ENCODE measurements around the gene ZNF827. TPM values are rescaled to one million over a fixed set of nuclear protein-coding genes. Genes with fewer than 3 reads are reported as not detected.

The ZNF827 gene
- total and polyA plus RNA-seq, 7 donors, result 1.8 to 37.7 (median 11.3) TPM

- TF ChIP-seq EP300 (IDR thresholded peaks at IDR 0.05) (no peak), CTCF (IDR thresholded peaks at IDR 0.05) (no peak), POLR2A (IDR thresholded peaks at IDR 0.05) (no peak), POLR2AphosphoS5 (IDR thresholded peaks at IDR 0.05) (no peak)
- WGBS, 2 donors, result 89 to 91% methylated on average over 11 of the region's 11 CpGs
- DNase-seq, result no peak
- H3K4me3 ChIP-seq, result no peak overlapping the region
- peaks cover 0 to 6% (median 0%) of the 10 kb centered on the region in 4 donors for H3K36me3 ChIP-seq
- H3K27me3 ChIP-seq, result no peaks in the 10 kb centered on the region
- no peaks in the 10 kb centered on the region for H3K9me3 ChIP-seq
- no peaks in the 10 kb centered on the region for H3K4me1 ChIP-seq
- H3K27ac ChIP-seq, result no peak overlapping the region
- intact Hi-C loops (cut with DNase I), result no loop called here
Measured at GRCh38 chr4:145827885-145828284, 110.7 kb downstream of the ZNF827 start.

- 97% methylated on average over 7 of the region's 7 CpGs for WGBS, 2 donors
- Histone ChIP-seq H3K27me3 (no peaks in the 10 kb centered on the region), H3K27ac (no peak overlapping the region), H3K4me3 (no peak overlapping the region), H3K9me3 (no peaks in the 10 kb centered on the region), H3K36me3 (peaks cover 0 to 6% (median 0%) of the 10 kb centered on the region in 4 donors), H3K4me1 (peaks cover 0 to 25% (median 11%) of the 10 kb centered on the region in 4 donors)
- DNase-seq, result no peak
- TF ChIP-seq POLR2AphosphoS5 (IDR thresholded peaks at IDR 0.05) (no peak), EP300 (IDR thresholded peaks at IDR 0.05) (no peak), POLR2A (IDR thresholded peaks at IDR 0.05) (no peak), CTCF (IDR thresholded peaks at IDR 0.05) (no peak)
- intact Hi-C loops (cut with DNase I), result no loop called here
Measured at GRCh38 chr4:145825255-145825654, 113.4 kb downstream of the ZNF827 start.

- Histone ChIP-seq H3K4me3 (no peak overlapping the region), H3K4me1 (peaks cover 0 to 33% (median 19%) of the 10 kb centered on the region in 4 donors), H3K9me3 (no peaks in the 10 kb centered on the region), H3K36me3 (peaks cover 0 to 6% (median 0%) of the 10 kb centered on the region in 4 donors), H3K27me3 (no peaks in the 10 kb centered on the region), H3K27ac (no peak overlapping the region)
- no peak for DNase-seq
- intact Hi-C loops (cut with DNase I), result no loop called here
- WGBS, 2 donors, result 89 to 95% methylated on average over 3 of the region's 3 CpGs
- TF ChIP-seq CTCF (IDR thresholded peaks at IDR 0.05), result no peak
- TF ChIP-seq EP300 (IDR thresholded peaks at IDR 0.05), result no peak
- TF ChIP-seq POLR2AphosphoS5 (IDR thresholded peaks at IDR 0.05), result no peak
- TF ChIP-seq POLR2A (IDR thresholded peaks at IDR 0.05), result no peak
Measured at GRCh38 chr4:145824463-145824862, 114.2 kb downstream of the ZNF827 start.

- H3K4me3 ChIP-seq, result no peak overlapping the region
- H3K27ac ChIP-seq, result no peak overlapping the region
- intact Hi-C loops (cut with DNase I), result no loop called here
- no peak for DNase-seq
- no peaks in the 10 kb centered on the region for H3K9me3 ChIP-seq
- 76 to 94% methylated on average over 4 of the region's 4 CpGs for WGBS, 2 donors
- no peak for TF ChIP-seq POLR2A (IDR thresholded peaks at IDR 0.05)
- TF ChIP-seq POLR2AphosphoS5 (IDR thresholded peaks at IDR 0.05), result no peak
- no peak for TF ChIP-seq CTCF (IDR thresholded peaks at IDR 0.05)
- no peak for TF ChIP-seq EP300 (IDR thresholded peaks at IDR 0.05)
- peaks cover 0 to 6% (median 0%) of the 10 kb centered on the region in 4 donors for H3K36me3 ChIP-seq
- H3K27me3 ChIP-seq, result no peaks in the 10 kb centered on the region
- peaks cover 0 to 35% (median 22%) of the 10 kb centered on the region in 4 donors for H3K4me1 ChIP-seq
Measured at GRCh38 chr4:145823743-145824142, 114.9 kb downstream of the ZNF827 start.

GRCh38 chr4:145822581-145822980 lies 116.0 kb downstream of the ZNF827 start:
- peaks cover 0 to 37% (median 24%) of the 10 kb centered on the region in 4 donors for H3K4me1 ChIP-seq
- no peaks in the 10 kb centered on the region for H3K9me3 ChIP-seq
- H3K27me3 ChIP-seq, result no peaks in the 10 kb centered on the region
- intact Hi-C loops (cut with DNase I), result no loop called here
- no peak overlapping the region for H3K27ac ChIP-seq
- H3K4me3 ChIP-seq, result no peak overlapping the region
- H3K36me3 ChIP-seq, result peaks cover 0 to 6% (median 0%) of the 10 kb centered on the region in 4 donors
- no peak for DNase-seq
- 73 to 94% methylated on average over 4 of the region's 4 CpGs for WGBS, 2 donors
- TF ChIP-seq POLR2AphosphoS5 (IDR thresholded peaks at IDR 0.05), result no peak
- TF ChIP-seq EP300 (IDR thresholded peaks at IDR 0.05), result no peak
- TF ChIP-seq CTCF (IDR thresholded peaks at IDR 0.05), result no peak
- TF ChIP-seq POLR2A (IDR thresholded peaks at IDR 0.05), result no peak
